Fibroblast of mammary gland (primary cell): ENCODE measurements around the gene ZHX3.

Source experiments
- DNase-seq: peaks from one replicate; pipeline ENCODE4 v3.0.0-alpha.2; 2010; ENCODE audit warnings: low read depth
- H3K4me3 ChIP-seq: 2 replicates; pipeline ENCODE4 v1.5.1; 2011; ENCODE audit warnings: low read depth, mild to moderate bottlenecking, low read length, moderate library complexity; ENCODE audit not compliant: control insufficient read depth
- CTCF ChIP-seq: conservative IDR thresholded peaks from 2 replicates; pipeline ENCODE4 v1.5.1; 2011; ENCODE audit warnings: low read depth, low read length, inconsistent platforms; ENCODE audit not compliant: control insufficient read depth, insufficient read depth

The ZHX3 gene

GRCh38 chr20:41200446-41201202 lies 116.9 kb downstream of the ZHX3 start:
- no peak overlapping the region for H3K4me3 ChIP-seq
- TF ChIP-seq CTCF, result no peak
- no peak for DNase-seq

- TF ChIP-seq CTCF, result no peak
- DNase-seq, result no peak
- no peak overlapping the region for H3K4me3 ChIP-seq
These were observed 119.1 kb downstream of the ZHX3 start for GRCh38 chr20:41198443-41198842.

- no peak for TF ChIP-seq CTCF
- no peak for DNase-seq
- H3K4me3 ChIP-seq, result no peak overlapping the region
These were observed 120.8 kb downstream of the ZHX3 start for GRCh38 chr20:41196653-41197225.

GRCh38 chr20:41192575-41192974 lies 125.0 kb downstream of the ZHX3 start:
- TF ChIP-seq CTCF, result no peak
- no peak overlapping the region for H3K4me3 ChIP-seq
- no peak for DNase-seq

- TF ChIP-seq CTCF, result no peak
- no peak for DNase-seq
- H3K4me3 ChIP-seq, result no peak overlapping the region
These were observed 125.7 kb downstream of the ZHX3 start for GRCh38 chr20:41191562-41192500.

GRCh38 chr20:41187668-41188067 lies 129.9 kb downstream of the ZHX3 start:
- H3K4me3 ChIP-seq, result no peak overlapping the region
- DNase-seq, result no peak
- TF ChIP-seq CTCF, result no peak
